GM12878 (cell line): ENCODE data around the gene NUAK2. TPM values are rescaled to one million over a fixed set of nuclear protein-coding genes. Genes with fewer than 3 reads are reported as not detected.

Experiments used
- ATAC-seq: fragments of 200-7000 bp; cut with Tn5 transposase; 3 replicates; pipeline ENCODE4 v1.9.1; 2020; ENCODE audit warnings: mild to moderate bottlenecking, moderate library complexity
- BruUV-seq: library from RNA; stranded (reverse); fragments of 400-500 nt; replicated peaks from 2 replicates; lab custom pipeline; 2021; lab: Mats Ljungman, UMichigan
- CTCF ChIA-PET: fragments of 300-600 bp; sonication (Branson Sonifier 250); formaldehyde crosslinking; extraction: SDS; loops from one replicate; lab custom pipeline; 2021; ENCODE audit warnings: inconsistent platforms; lab: Yijun Ruan, JAX
- POLR2A ChIA-PET: fragments of 350-600 bp; formaldehyde crosslinking; extraction: SDS; loops from one replicate; lab custom pipeline; 2021; ENCODE audit warnings: inconsistent platforms; lab: Charles Lee
- RAD21 ChIA-PET: fragments of 300-600 bp; sonication (Branson Sonifier 250); formaldehyde crosslinking; loops from one replicate; lab custom pipeline; 2023; ENCODE audit warnings: antibody characterized with exemption; ENCODE audit not compliant: unreplicated experiment; lab: Charles Lee
- SMC1A ChIA-PET: fragments of 300-600 bp; sonication (Branson Sonifier 250); formaldehyde crosslinking; loops from one replicate; lab custom pipeline; 2023; ENCODE audit not compliant: unreplicated experiment, uncharacterized antibody; lab: Charles Lee
- DNase-seq: peaks from one replicate; pipeline ENCODE4 v3.0.0-alpha.2; 2011; ENCODE audit warnings: low read depth, low spot score
- FAIRE-seq: peaks from 3 replicates; lab custom pipeline; 2011; peaks lifted over from hg19 to GRCh38; lab: Jason Lieb, UNC
- H2AFZ ChIP-seq: 2 replicates; pipeline ENCODE4 v1.6.0; 2011; ENCODE audit warnings: low read depth, low read length, control low read depth; ENCODE audit not compliant: control insufficient read depth
- H3K27ac ChIP-seq: 2 replicates; pipeline ENCODE4 v1.5.1; 2011; ENCODE audit warnings: control low read depth; ENCODE audit not compliant: control insufficient read depth, insufficient read depth
- H3K27me3 ChIP-seq, 2 experiments: replicated peaks in 1 of 2; 2 replicates each; pipeline versions ENCODE4 v1.6.0 to v1.6.1; 2011; ENCODE audit warnings: low read length in 1 of 2; ENCODE audit not compliant: control insufficient read depth in 2 of 2, insufficient read depth in 2 of 2
- H3K36me3 ChIP-seq, 2 experiments: 2 replicates each; pipeline ENCODE4 v1.5.1; 2011; ENCODE audit warnings: low read length in 1 of 2; ENCODE audit not compliant: control insufficient read depth in 2 of 2, insufficient read depth in 2 of 2
- H3K4me1 ChIP-seq: 2 replicates; pipeline ENCODE4 v1.6.1; 2011; ENCODE audit warnings: mild to moderate bottlenecking, low read length, moderate library complexity, mixed read lengths; ENCODE audit not compliant: control insufficient read depth, insufficient read depth
- H3K4me2 ChIP-seq: 2 replicates; pipeline ENCODE4 v1.6.0; 2011; ENCODE audit warnings: control low read depth; ENCODE audit not compliant: control insufficient read depth, insufficient read depth
- H3K4me3 ChIP-seq: fragments of 200-600 bp; sonication (generic); 2 replicates; pipeline ENCODE4 v1.5.1; 2016
- H3K79me2 ChIP-seq: 2 replicates; pipeline ENCODE4 v1.6.0; 2011; ENCODE audit warnings: low read length; ENCODE audit not compliant: control insufficient read depth, insufficient read depth
- H3K9ac ChIP-seq: 2 replicates; pipeline ENCODE4 v1.8.0; 2011; ENCODE audit warnings: low read length, control low read depth, mixed read lengths; ENCODE audit not compliant: control insufficient read depth, insufficient read depth
- H3K9me3 ChIP-seq: replicated peaks from 3 replicates; pipeline ENCODE4 v1.5.1; 2011; ENCODE audit warnings: mild to moderate bottlenecking, low read length; ENCODE audit not compliant: control insufficient read depth, insufficient read depth
- H4K20me1 ChIP-seq: 2 replicates; pipeline ENCODE4 v1.6.0; 2011; ENCODE audit not compliant: control insufficient read depth, insufficient read depth
- CBX5 ChIP-seq: sonication (generic); IDR thresholded peaks from 2 replicates; pipeline ENCODE4 v1.6.1; 2016; ENCODE audit warnings: low read depth, moderate library complexity, mild to moderate bottlenecking, inconsistent platforms
- E2F8 ChIP-seq: fragments of 450-650 bp; IDR thresholded peaks from 2 replicates; pipeline ENCODE4 v1.6.1; 2018; ENCODE audit warnings: mild to moderate bottlenecking, low read depth, moderate library complexity; ENCODE audit not compliant: partially characterized antibody
- HDAC6 ChIP-seq: fragments of 200-600 bp; sonication (generic); IDR thresholded peaks from one replicate; pipeline ENCODE4 v1.8.0; 2017; ENCODE audit warnings: antibody characterized with exemption; ENCODE audit not compliant: unreplicated experiment
- IKZF1 ChIP-seq: fragments of 450-650 bp; conservative IDR thresholded peaks from 2 replicates; pipeline ENCODE4 v1.6.1; 2017; ENCODE audit warnings: antibody characterized with exemption, mild to moderate bottlenecking
- KDM1A ChIP-seq: fragments of 200-600 bp; sonication (generic); IDR thresholded peaks from 2 replicates; pipeline ENCODE4 v1.6.1; 2016; ENCODE audit warnings: borderline replicate concordance
- NFYB ChIP-seq: IDR thresholded peaks from 2 replicates; pipeline ENCODE4 v1.6.1; 2011; ENCODE audit warnings: low read depth, mild to moderate bottlenecking, low read length, improper control_type of control experiment, moderate library complexity; ENCODE audit not compliant: insufficient read depth
- NR2F1 ChIP-seq: fragments of 450-650 bp; conservative IDR thresholded peaks from 2 replicates; pipeline ENCODE4 v1.6.1; 2017; ENCODE audit warnings: mild to moderate bottlenecking
- SRF ChIP-seq, 2 experiments: IDR thresholded peaks; 2 replicates each; pipeline ENCODE4 v1.6.1; 2011; ENCODE audit warnings: low read depth in 2 of 2, low read length in 2 of 2, mild to moderate bottlenecking in 1 of 2, moderate library complexity in 1 of 2
- TBL1XR1 ChIP-seq: IDR thresholded peaks from 2 replicates; pipeline ENCODE4 v1.6.1; 2012; ENCODE audit warnings: low read depth, low read length, improper control_type of control experiment
- ZNF592 ChIP-seq: fragments of 450-650 bp; IDR thresholded peaks from 2 replicates; pipeline ENCODE4 v1.6.1; 2017; ENCODE audit warnings: mild to moderate bottlenecking, moderate library complexity
- whole genome bisulfite sequencing: methylation state at CpG from one replicate; pipeline ENCODE4 v1.1.6; 2016; ENCODE audit warnings: low lambda C conversion rate; ENCODE audit not compliant: insufficient replicate concordance, insufficient coverage; ENCODE audit errors: missing lambda C conversion rate; 5-methylcytosine and 5-hydroxymethylcytosine counted together
- in situ Hi-C: fragments of 300-500 bp; cut with MboI; formaldehyde crosslinking; loops from 9 replicates; pipeline ENCODE4 v1.14.3; 2018; ENCODE audit warnings: mixed read lengths
- intact Hi-C: fragments of 100-400 bp; cut with micrococcal nuclease; formaldehyde crosslinking; loops from one replicate; pipeline ENCODE4 v1.14.2; 2022; ENCODE audit not compliant: unreplicated experiment
- polyA plus RNA-seq, 11 experiments: library from polyadenylated mRNA; depleted of rRNA in 4 of 11; unstranded in 6 of 11; stranded (reverse) in 5 of 11; fragments of >200 nt; fragmentation: Nextera tagmentation in 4 of 11; fragmentation: Illumina TruSeq in 1 of 11; extraction: Ambion mirVana in 4 of 11; extraction: Trizol in 1 of 11; gene quantifications; 1 replicate in 1 of 11; 2 replicates in 10 of 11; pipeline versions ENCODE4 v1.2.1 to v1.2.3, GENCODE V29; 2011 to 2016; ENCODE audit warnings: inconsistent platforms in 2 of 11, missing spikeins in 2 of 11, low read depth in 1 of 11
- total RNA-seq, 4 experiments: library from RNA; depleted of rRNA in 3 of 4; stranded (reverse); fragments of >200 nt in 3 of 4; fragmentation: Illumina TruSeq in 1 of 4; extraction: Trizol in 1 of 4; gene quantifications; 2 replicates each; pipeline versions ENCODE4 v1.2.1 to v1.2.3, GENCODE V29; 2013 to 2021
- TF ChIP-seq, protein P1 (sequence below): fragments of 450-650 bp; IDR thresholded peaks from 2 replicates; pipeline ENCODE4 v1.6.1; 2018; ENCODE audit warnings: borderline replicate concordance, mild to moderate bottlenecking; ENCODE audit not compliant: partially characterized antibody

Gene NUAK2
- total and polyA plus RNA-seq, 10 of the 15 experiments (the other 5 are each of a cell fraction or from before 2014, with no cell fraction given), result 0.27 to 3.0 (median 1.2) TPM

- peaks cover 14 to 26% of the 10 kb centered on the region in 2 experiments for H3K27me3 ChIP-seq
- no peaks in the 10 kb centered on the region; the same call in 1 of the 2 replicates for H4K20me1 ChIP-seq
- no peak for DNase-seq
- no peaks in the 10 kb centered on the region; the same call in 2 of the 3 replicates for H3K9me3 ChIP-seq
- no peaks in the 10 kb centered on the region for H3K79me2 ChIP-seq
- SMC1A ChIA-PET, result interaction anchor here (0.9 to 2.5 kb wide), 6 partner anchors 14 to 318 kb away, joined by 3 to 14 read pairs (median 4); no protein-coding TSS in a partner anchor
- H3K9ac ChIP-seq, result no peak overlapping the region
- in situ Hi-C loops (no loop called here), intact Hi-C loops (loop anchor here (5.0 to 10.0 kb wide), 4 partner anchors 98 to 364 kb away; partner anchors contain the start of gene CDK18)
- no TSS peak for BruUV-seq
- H3K4me2 ChIP-seq, result no peak overlapping the region
- no peak overlapping the region for H2AFZ ChIP-seq
- RAD21 ChIA-PET, result interaction anchor here (0.7 to 1.4 kb wide), 11 partner anchors 15 to 184 kb away, joined by 3 to 8 read pairs (median 4); partner anchors contain the start of gene NUAK2
- peak; percentile 63 for ATAC-seq
- H3K36me3 ChIP-seq, result no peaks in the 10 kb centered on the region
- CTCF ChIA-PET, result interaction anchor here (0.8 to 59.5 kb wide), 10 partner anchors 10 to 185 kb away, joined by 3 to 2333 read pairs (median 6); partner anchors contain the start of gene KLHDC8A
- POLR2A ChIA-PET, result interaction anchor here (0.5 kb wide), 1 partner anchor 75 kb away, joined by 7 read pairs; no protein-coding TSS in a partner anchor
- no peak overlapping the region for H3K4me3 ChIP-seq
- WGBS, result 28% methylated on average over 21 of the region's 21 CpGs
- peaks cover 6% of the 10 kb centered on the region; the same call in 1 of the 2 replicates for H3K4me1 ChIP-seq
- no peak for FAIRE-seq
- no peak overlapping the region for H3K27ac ChIP-seq
- TF ChIP-seq HDAC6 (no peak), E2F8 (no peak), TBL1XR1 (no peak), IKZF1 (peak; percentile 30; the same call in 1 of the 2 replicates), NR2F1 (no peak), SRF (IDR thresholded peaks at IDR 0.05; ENCODE audit: low read depth in 2 of 2, low read length in 2 of 2) (no peak), KDM1A (no peak), NFYB (no peak), CBX5 (no peak), ZNF592 (no peak)
- TF ChIP-seq, protein P1, sequence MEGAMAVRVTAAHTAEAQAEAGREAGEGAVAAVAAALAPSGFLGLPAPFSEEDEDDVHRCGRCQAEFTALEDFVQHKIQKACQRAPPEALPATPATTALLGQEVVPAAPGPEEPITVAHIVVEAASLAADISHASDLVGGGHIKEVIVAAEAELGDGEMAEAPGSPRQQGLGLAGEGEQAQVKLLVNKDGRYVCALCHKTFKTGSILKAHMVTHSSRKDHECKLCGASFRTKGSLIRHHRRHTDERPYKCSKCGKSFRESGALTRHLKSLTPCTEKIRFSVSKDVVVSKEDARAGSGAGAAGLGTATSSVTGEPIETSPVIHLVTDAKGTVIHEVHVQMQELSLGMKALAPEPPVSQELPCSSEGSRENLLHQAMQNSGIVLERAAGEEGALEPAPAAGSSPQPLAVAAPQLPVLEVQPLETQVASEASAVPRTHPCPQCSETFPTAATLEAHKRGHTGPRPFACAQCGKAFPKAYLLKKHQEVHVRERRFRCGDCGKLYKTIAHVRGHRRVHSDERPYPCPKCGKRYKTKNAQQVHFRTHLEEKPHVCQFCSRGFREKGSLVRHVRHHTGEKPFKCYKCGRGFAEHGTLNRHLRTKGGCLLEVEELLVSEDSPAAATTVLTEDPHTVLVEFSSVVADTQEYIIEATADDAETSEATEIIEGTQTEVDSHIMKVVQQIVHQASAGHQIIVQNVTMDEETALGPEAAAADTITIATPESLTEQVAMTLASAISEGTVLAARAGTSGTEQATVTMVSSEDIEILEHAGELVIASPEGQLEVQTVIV, result no peak
Measured at GRCh38 chr1:205339197-205339702, 17.7 kb upstream of the NUAK2 start.
